ENCODE results near the gene ISYNA1. TPM values are rescaled to one million over a fixed set of nuclear protein-coding genes. Genes with fewer than 3 reads are reported as not detected.

The ISYNA1 gene
- polyA plus RNA-seq, 2 of the 4 experiments (the other 2 are of a cell fraction): 18.0 to 60.7 TPM

DNA sequence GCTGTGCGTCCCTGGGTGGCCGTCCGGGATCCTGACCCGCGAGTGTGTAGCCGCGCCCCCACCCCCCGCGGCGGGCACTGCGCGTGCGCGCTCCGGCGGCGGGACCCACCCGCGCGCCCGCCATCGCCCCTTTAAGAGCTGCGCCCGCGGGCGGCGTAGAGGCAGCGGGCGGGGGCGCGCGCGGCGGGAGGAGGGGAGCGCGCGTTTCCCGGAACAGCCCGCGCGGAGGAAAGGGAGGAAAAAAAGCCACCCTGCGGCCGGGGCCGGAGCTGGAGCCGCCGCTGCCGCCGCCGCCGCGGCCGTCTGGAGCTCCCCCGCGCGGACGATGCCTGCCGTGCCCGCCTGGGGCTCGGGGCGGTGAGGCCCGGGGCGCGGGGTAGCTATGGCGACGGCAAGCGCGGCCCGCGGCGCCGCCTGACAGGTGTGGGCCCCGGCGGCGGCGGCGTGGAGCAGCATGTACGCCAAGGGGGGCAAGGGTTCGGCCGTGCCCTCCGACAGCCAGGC lies 18.7 kb downstream of the ISYNA1 start, which contains the start of gene SSBP4:
Gene SSBP4 (plus strand): TSS at position 204 of the 504 bp plus-strand sequence. CDS start 251 bp downstream, at position 455.
- CTCF ChIA-PET: interaction anchor here (0.6 to 4.4 kb wide), 18 partner anchors 9 to 227 kb away, joined by 3 to 31 read pairs (median 4); partner anchors contain the start of genes LSM4 and MPV17L2
- H3K27ac ChIP-seq: peak within 1 kb of the TSS; percentile 96 to 100

DNA sequence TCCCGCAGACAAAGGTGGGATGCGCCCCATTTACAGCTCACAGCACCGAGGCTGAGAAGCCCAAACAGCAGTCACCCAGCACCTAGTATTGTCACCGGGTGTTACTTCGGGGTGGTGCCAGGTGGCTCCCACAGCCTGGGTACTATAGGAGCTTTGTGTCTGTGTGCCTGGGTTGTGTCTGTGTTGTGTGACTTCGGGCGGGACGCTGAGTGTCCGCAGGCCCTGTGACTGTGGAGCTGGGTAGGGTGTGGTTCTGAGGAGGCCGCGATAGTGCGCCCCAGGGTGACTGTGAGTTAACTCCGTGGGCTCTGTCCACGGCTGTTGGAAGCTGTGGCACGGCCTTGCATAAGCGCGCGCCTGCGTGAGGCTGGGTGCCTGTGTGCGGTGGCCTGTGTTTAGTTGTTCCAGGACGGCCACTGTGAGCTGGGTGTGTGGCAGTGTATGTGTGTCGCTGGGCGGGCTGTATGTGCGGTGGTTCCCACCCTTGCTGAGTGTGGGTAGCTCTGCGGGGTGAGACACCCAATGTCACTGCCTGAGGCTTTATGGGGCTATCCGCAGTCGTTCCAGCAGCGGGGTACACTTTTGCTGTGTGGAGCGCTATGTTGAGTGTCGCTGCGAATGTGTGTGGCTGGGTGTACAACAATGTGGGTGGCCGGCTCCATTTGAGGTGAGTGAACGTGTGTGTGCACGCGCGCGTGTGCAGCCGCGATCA lies 19.3 kb downstream of the ISYNA1 start:
- DNase-seq (ENCODE audit: low read depth in 1 of 2, low spot score in 1 of 2): no peak
- POLR2A ChIA-PET: interaction anchor here (0.6 to 4.8 kb wide), 6 partner anchors 10 to 166 kb away, joined by 3 to 28 read pairs (median 6); partner anchors contain the start of genes GDF15 and JUND
- H3K4me2 ChIP-seq: peak overlapping the region; percentile 93
- peak; percentile 1 to 17; a peak in 4 of 6 replicates for ATAC-seq
- FAIRE-seq: no peak
- whole genome bisulfite sequencing (ENCODE audit: missing lambda C conversion rate): 28% methylated on average over 12 of the region's 39 CpGs
- TF ChIP-seq ZSCAN20 (CRISPR knock-in tag; IDR thresholded peaks at IDR 0.05) (no peak), RFX5 (IDR thresholded peaks at IDR 0.05) (no peak), NR3C1 (IDR thresholded peaks at IDR 0.05) (no peak), ELK1 (IDR thresholded peaks at IDR 0.05; ENCODE audit: low read depth, low read length) (no peak), ZNF302 (CRISPR knock-in tag; IDR thresholded peaks at IDR 0.05) (no peak), HOXB13 (CRISPR knock-in tag; IDR thresholded peaks at IDR 0.05; ENCODE audit: low read depth) (no peak), POLR2AphosphoS2 (conservative IDR thresholded peaks at IDR 0.05; ENCODE audit: low read length) (no peak)
- TF ChIP-seq, protein P1, sequence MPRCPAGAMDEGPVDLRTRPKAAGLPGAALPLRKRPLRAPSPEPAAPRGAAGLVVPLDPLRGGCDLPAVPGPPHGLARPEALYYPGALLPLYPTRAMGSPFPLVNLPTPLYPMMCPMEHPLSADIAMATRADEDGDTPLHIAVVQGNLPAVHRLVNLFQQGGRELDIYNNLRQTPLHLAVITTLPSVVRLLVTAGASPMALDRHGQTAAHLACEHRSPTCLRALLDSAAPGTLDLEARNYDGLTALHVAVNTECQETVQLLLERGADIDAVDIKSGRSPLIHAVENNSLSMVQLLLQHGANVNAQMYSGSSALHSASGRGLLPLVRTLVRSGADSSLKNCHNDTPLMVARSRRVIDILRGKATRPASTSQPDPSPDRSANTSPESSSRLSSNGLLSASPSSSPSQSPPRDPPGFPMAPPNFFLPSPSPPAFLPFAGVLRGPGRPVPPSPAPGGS (IDR thresholded peaks at IDR 0.05): no peak
- peak overlapping the region; percentile 96 to 100 for H3K27ac ChIP-seq
- no peaks in the 10 kb centered on the region for H3K9me3 ChIP-seq
- H3K4me3 ChIP-seq: peak overlapping the region; percentile 77
- CTCF ChIA-PET: interaction anchor here (0.6 to 9.4 kb wide), 19 partner anchors 8 to 226 kb away, joined by 3 to 109 read pairs (median 4); partner anchors contain the start of genes LSM4 and MPV17L2
- H3K4me1 ChIP-seq: peaks cover 56% of the 10 kb centered on the region

More for the DNA sequence above, 18.7 kb downstream of the ISYNA1 start, which contains the start of gene SSBP4:
- DNase-seq (ENCODE audit: low read depth in 1 of 2, low spot score in 1 of 2) (peak in 1 of 2 experiments; percentile 79), FAIRE-seq (no peak), ATAC-seq (peak in 1 of 2 experiments; percentile 25; a peak in 2 of 6 replicates)
- Histone ChIP-seq H3K4me3 (peak within 1 kb of the TSS; percentile 77), H3K4me2 (peak within 1 kb of the TSS; percentile 93), H3K4me1 (peaks cover 52% of the 10 kb centered on the region), H3K9me3 (no peaks in the 10 kb centered on the region)
- POLR2A ChIA-PET: interaction anchor here (0.6 to 4.8 kb wide), 5 partner anchors 9 to 166 kb away, joined by 3 to 28 read pairs (median 5); partner anchors contain the start of genes GDF15 and JUND
- TF ChIP-seq RNF2 (IDR thresholded peaks at IDR 0.05; ENCODE audit: borderline replicate concordance, low read depth) (no peak), JUN (IDR thresholded peaks at IDR 0.05) (peak; percentile 33 to 73; a peak in 3 of 5 replicates), POLR2AphosphoS2 (conservative IDR thresholded peaks at IDR 0.05; ENCODE audit: low read length) (no peak), HDAC2 (IDR thresholded peaks at IDR 0.05) (no peak), FOSL2 (IDR thresholded peaks at IDR 0.05) (no peak), FOSL2 (CRISPR knock-in tag; IDR thresholded peaks at IDR 0.05) (0 out of 2 replicates have a peak, but pooled peaks have one; percentile 2), SMC3 (IDR thresholded peaks at IDR 0.05) (0 out of 3 replicates have a peak, but pooled peaks have one; percentile 27), PHF8 (IDR thresholded peaks at IDR 0.05; ENCODE audit: borderline replicate concordance, low read depth) (no peak), JUNB (IDR thresholded peaks at IDR 0.05) (no peak), CTCF (IDR thresholded peaks at IDR 0.05) (peak; percentile 32; the same call in 2 of the 3 replicates), PBX3 (IDR thresholded peaks at IDR 0.05) (no peak), EHF (CRISPR knock-in tag; IDR thresholded peaks at IDR 0.05) (no peak), FOSB (CRISPR knock-in tag; IDR thresholded peaks at IDR 0.05) (no peak), ZSCAN20 (CRISPR knock-in tag; IDR thresholded peaks at IDR 0.05) (no peak), MAX (IDR thresholded peaks at IDR 0.05) (peak; percentile 69)
- TF ChIP-seq, protein P2, sequence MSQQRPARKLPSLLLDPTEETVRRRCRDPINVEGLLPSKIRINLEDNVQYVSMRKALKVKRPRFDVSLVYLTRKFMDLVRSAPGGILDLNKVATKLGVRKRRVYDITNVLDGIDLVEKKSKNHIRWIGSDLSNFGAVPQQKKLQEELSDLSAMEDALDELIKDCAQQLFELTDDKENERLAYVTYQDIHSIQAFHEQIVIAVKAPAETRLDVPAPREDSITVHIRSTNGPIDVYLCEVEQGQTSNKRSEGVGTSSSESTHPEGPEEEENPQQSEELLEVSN (IDR thresholded peaks at IDR 0.05; ENCODE audit: borderline replicate concordance, low read depth): peak; percentile 68
- TF ChIP-seq, protein P1 (IDR thresholded peaks at IDR 0.05): 0 out of 3 replicates have a peak, but pooled peaks have one; percentile 37
- WGBS (ENCODE audit: missing lambda C conversion rate): no CpG with 5 or more reads among the region's 80 CpGs
